Measurements from ENCODE around the gene INPP5A. TPM values are rescaled to one million over a fixed set of nuclear protein-coding genes. Genes with fewer than 3 reads are reported as not detected.

INPP5A gene
- total RNA-seq, 1 donor from 2014 or later = 36.4 TPM

GRCh38 chr10:132774902-132775863 is 237.6 kb downstream of the INPP5A start:
- H3K36me3 Mint-ChIP-seq (ENCODE audit: unreplicated experiment) = peaks cover 9% of the 10 kb centered on the region
- no peak overlapping the region for H3K4me3 Mint-ChIP-seq (ENCODE audit: unreplicated experiment)
- H3K4me1 Mint-ChIP-seq (ENCODE audit: unreplicated experiment) = no peaks in the 10 kb centered on the region
- no peak for TF ChIP-seq CTCF (IDR thresholded peaks at IDR 0.05)
- H3K9me3 Mint-ChIP-seq (ENCODE audit: unreplicated experiment) = no peaks in the 10 kb centered on the region
- DNase-seq (ENCODE audit: extremely low spot score, unreplicated experiment) = no peak
- H3K27me3 Mint-ChIP-seq (ENCODE audit: unreplicated experiment) = no peaks in the 10 kb centered on the region
- no peak overlapping the region for H3K27ac Mint-ChIP-seq (ENCODE audit: unreplicated experiment)

- no peak overlapping the region for H3K4me3 Mint-ChIP-seq (ENCODE audit: unreplicated experiment)
- no peaks in the 10 kb centered on the region for H3K4me1 Mint-ChIP-seq (ENCODE audit: unreplicated experiment)
- H3K9me3 Mint-ChIP-seq (ENCODE audit: unreplicated experiment) = no peaks in the 10 kb centered on the region
- no peak for TF ChIP-seq CTCF (IDR thresholded peaks at IDR 0.05)
- H3K36me3 Mint-ChIP-seq (ENCODE audit: unreplicated experiment) = peaks cover 6% of the 10 kb centered on the region
- DNase-seq (ENCODE audit: extremely low spot score, unreplicated experiment) = no peak
- no peak overlapping the region for H3K27ac Mint-ChIP-seq (ENCODE audit: unreplicated experiment)
- H3K27me3 Mint-ChIP-seq (ENCODE audit: unreplicated experiment) = no peaks in the 10 kb centered on the region
Observed at GRCh38 chr10:132776186-132776585, 238.6 kb downstream of the INPP5A start.

GRCh38 chr10:132776821-132777220 is 239.2 kb downstream of the INPP5A start:
- H3K27me3 Mint-ChIP-seq (ENCODE audit: unreplicated experiment) = no peaks in the 10 kb centered on the region
- H3K4me1 Mint-ChIP-seq (ENCODE audit: unreplicated experiment) = no peaks in the 10 kb centered on the region
- no peak for TF ChIP-seq CTCF (IDR thresholded peaks at IDR 0.05)
- H3K36me3 Mint-ChIP-seq (ENCODE audit: unreplicated experiment) = peaks cover 4% of the 10 kb centered on the region
- no peak overlapping the region for H3K27ac Mint-ChIP-seq (ENCODE audit: unreplicated experiment)
- no peaks in the 10 kb centered on the region for H3K9me3 Mint-ChIP-seq (ENCODE audit: unreplicated experiment)
- DNase-seq (ENCODE audit: extremely low spot score, unreplicated experiment) = no peak
- no peak overlapping the region for H3K4me3 Mint-ChIP-seq (ENCODE audit: unreplicated experiment)

GRCh38 chr10:132777441-132777840 is 239.9 kb downstream of the INPP5A start:
- H3K9me3 Mint-ChIP-seq (ENCODE audit: unreplicated experiment) = no peaks in the 10 kb centered on the region
- TF ChIP-seq CTCF (IDR thresholded peaks at IDR 0.05) = no peak
- H3K4me1 Mint-ChIP-seq (ENCODE audit: unreplicated experiment) = no peaks in the 10 kb centered on the region
- H3K4me3 Mint-ChIP-seq (ENCODE audit: unreplicated experiment) = no peak overlapping the region
- no peaks in the 10 kb centered on the region for H3K27me3 Mint-ChIP-seq (ENCODE audit: unreplicated experiment)
- peaks cover 4% of the 10 kb centered on the region for H3K36me3 Mint-ChIP-seq (ENCODE audit: unreplicated experiment)
- H3K27ac Mint-ChIP-seq (ENCODE audit: unreplicated experiment) = no peak overlapping the region
- no peak for DNase-seq (ENCODE audit: extremely low spot score, unreplicated experiment)

- no peak for TF ChIP-seq CTCF (IDR thresholded peaks at IDR 0.05)
- H3K9me3 Mint-ChIP-seq (ENCODE audit: unreplicated experiment) = no peaks in the 10 kb centered on the region
- H3K27me3 Mint-ChIP-seq (ENCODE audit: unreplicated experiment) = no peaks in the 10 kb centered on the region
- DNase-seq (ENCODE audit: extremely low spot score, unreplicated experiment) = no peak
- no peak overlapping the region for H3K27ac Mint-ChIP-seq (ENCODE audit: unreplicated experiment)
- H3K4me3 Mint-ChIP-seq (ENCODE audit: unreplicated experiment) = no peak overlapping the region
- H3K4me1 Mint-ChIP-seq (ENCODE audit: unreplicated experiment) = no peaks in the 10 kb centered on the region
- peaks cover 4% of the 10 kb centered on the region for H3K36me3 Mint-ChIP-seq (ENCODE audit: unreplicated experiment)
Observed at GRCh38 chr10:132779549-132780294, 242.1 kb downstream of the INPP5A start.

Measured in osteocyte (in vitro differentiated cells).